CD4-positive, alpha-beta T cell treated with Interleukin-15 for 1 hour (primary cell): Measurements from ENCODE around the gene JAKMIP1.

Source experiments
- DNase-seq: peaks from one replicate; pipeline ENCODE4 v3.0.0-alpha.2; 2020

The JAKMIP1 gene

GRCh38 chr4:6200011-6200921 is at the start of gene JAKMIP1:
TSS of gene JAKMIP1 (minus strand) at chr4:6200549. CDS start at chr4:6112850, 87,699 bp downstream.
- peak; percentile 78 for DNase-seq

GRCh38 chr4:6248394-6248793 is 48.0 kb upstream of the JAKMIP1 start:
- DNase-seq, result no peak

- no peak for DNase-seq
Observed at GRCh38 chr4:6246170-6246634, 45.9 kb upstream of the JAKMIP1 start.

DNA sequence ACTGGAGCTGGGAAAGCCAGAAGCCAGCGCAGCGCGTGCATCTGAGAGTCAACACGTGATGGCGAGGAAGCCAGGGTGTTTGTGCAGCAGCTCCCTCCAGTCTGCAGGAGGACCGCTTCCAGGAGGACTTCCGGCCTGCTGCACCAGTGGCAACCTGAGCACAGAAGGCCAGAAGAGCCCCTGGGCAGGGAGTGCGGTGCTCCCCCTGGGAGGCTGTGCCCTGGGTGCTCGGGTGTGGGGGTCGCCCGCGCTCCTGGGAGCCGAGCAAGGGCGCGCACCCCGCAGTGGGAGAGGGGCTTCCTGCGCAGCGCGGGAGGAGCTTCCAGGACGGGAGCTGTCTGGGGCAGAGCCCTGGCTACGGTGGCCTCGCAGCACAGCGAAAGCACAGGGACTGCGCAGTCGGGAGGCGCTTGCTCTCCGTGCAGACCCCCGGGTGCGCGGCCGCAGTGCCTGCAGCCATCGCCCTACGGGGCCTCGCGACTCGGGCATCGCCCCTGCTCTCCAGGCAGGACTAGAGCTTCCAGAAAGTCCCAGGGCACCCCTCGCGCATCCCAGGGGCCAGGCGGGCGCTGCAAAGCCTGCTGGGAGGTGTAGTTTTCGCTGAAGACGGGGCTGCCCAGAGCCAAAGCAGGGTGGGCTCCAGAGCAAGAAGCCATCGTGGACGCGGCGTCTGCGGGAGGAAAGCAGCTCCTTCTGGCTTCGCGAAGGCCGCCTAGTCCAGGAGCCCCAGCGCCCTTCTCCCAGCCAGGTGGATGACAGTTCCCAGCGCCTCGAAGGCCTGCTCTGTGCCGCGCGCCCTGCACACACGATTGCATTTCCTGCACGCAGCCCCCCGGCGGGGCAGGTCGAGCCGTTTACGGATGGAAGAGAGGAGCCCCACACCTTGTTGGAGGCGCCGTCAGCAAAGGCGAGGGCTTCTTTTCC is 45.2 kb upstream of the JAKMIP1 start:
- no peak for DNase-seq

GRCh38 chr4:6242271-6243029 is 42.1 kb upstream of the JAKMIP1 start:
- DNase-seq, result no peak

GRCh38 chr4:6241062-6241845 is 40.9 kb upstream of the JAKMIP1 start:
- no peak for DNase-seq

DNA sequence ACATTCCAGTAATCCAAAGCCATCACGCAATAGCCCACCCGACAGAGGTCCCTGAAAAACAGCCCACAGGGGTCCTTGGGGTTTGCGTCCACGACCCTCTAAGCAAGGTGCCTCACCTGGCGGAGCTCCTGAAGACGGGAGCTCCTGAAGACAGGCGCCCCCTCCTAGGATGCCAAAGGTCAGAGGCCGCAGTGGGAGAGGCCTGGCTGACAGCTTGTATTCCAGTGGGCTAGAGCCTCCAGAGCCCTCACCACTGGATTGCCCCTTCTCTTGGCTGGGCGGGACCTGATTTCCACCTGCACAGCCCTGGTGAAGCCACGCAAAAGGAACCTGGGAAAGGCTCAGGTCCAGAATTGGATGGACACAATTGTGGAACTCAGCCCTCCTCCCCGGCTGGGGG is 39.6 kb upstream of the JAKMIP1 start:
- DNase-seq, result no peak

DNA sequence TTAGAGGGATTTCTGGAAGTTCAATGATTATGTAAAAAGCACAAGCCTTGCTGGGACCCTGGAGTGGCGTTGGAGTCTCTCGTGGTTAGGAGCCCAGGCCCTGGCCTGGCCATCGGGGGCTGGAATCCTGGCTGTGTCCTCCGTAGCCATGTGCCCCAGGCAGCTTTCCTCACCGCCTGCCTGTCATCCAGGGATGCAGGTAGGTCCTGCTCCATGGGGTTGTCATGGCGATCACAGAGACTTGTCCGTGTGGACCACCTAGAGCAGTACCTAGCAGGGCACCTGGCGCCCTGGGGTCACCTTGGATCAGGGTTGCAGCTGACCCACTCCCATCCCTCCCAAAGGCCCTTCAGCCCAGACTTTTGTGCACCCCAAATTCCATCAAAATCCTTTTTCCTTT is 39.1 kb upstream of the JAKMIP1 start:
- no peak for DNase-seq

DNA sequence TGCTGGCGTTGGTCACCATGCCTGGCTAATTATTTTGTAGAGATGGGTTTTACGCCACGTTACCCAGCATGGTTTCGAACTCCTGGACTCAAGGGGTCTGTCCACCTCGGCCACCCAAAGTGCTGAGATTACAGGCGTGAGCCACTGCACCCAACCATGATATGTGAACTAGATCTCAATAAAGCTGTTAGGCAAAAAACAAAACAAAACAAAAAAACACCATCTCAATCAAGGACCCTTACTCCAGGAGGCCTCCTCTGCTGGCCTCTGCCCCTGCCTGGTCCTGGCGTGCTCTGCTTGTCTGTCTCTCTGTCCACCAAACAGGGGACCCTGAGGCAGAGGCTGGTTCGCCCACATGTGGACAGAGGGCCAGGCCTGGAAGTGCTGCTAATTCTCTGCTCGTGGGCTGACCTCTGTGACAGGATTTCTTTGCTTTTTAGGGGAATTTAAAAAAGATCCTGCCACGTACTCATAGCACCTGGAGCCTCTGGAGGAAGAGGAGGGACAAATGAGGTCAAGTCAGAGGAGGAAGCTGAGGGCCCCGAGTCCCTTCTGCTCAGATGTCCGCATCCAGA is 36.6 kb upstream of the JAKMIP1 start:
- no peak for DNase-seq

DNA sequence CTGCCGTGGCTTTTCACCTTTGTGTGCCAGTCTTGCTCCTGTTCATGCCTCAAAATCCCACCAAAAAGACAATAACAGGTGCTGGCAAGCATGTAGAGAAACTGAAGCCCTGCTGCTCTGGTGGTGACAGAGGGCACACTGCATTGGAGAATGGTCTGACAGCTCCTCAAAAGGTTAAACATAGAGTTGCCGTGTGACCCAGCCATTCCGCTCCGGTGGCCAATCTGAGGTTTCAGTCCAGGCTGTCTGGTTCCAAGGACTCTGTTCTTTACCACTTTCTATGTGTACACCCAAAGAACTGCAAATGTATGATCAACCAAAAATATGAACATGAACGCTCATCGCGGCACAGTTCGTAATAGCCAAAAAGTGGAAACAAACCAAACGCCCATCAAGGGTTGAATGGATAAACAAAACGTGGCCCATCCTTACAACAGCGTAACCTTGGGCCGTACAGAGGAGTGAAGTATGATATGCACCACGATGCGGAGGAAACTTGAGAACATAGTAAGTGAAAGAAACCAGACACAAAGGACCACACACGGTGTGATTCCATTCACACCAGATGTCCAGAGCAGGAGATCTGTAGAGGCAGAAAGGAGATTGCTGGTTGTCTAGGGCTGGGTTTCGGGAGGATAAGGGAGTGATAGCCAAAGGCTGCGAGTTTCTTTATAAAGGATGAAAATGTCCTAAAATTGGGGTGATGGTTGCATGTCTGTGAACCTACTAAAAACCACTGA is 35.7 kb upstream of the JAKMIP1 start:
- DNase-seq, result no peak

DNA sequence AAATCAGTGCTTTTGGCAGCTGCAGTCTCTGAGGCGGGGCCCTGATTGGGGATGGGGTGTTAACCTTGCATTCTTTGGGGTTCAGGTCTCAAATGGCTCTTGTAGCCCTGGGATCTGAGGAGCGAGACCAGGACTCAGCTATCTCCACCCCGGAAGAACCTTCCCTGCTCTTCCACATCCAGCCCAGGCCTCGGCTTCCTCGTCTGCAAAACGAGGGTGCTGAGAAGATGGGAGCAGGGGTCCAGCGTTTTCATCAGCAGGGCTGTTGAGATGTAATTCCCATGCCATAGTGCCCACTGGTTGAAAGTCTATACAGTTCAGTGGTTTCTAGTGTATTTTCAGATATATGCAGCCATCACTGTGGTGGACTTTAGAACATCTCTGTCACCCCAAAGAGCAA is 34.7 kb upstream of the JAKMIP1 start:
- DNase-seq, result no peak

- no peak for DNase-seq
Observed at GRCh38 chr4:6233929-6234328, 33.6 kb upstream of the JAKMIP1 start.

DNA sequence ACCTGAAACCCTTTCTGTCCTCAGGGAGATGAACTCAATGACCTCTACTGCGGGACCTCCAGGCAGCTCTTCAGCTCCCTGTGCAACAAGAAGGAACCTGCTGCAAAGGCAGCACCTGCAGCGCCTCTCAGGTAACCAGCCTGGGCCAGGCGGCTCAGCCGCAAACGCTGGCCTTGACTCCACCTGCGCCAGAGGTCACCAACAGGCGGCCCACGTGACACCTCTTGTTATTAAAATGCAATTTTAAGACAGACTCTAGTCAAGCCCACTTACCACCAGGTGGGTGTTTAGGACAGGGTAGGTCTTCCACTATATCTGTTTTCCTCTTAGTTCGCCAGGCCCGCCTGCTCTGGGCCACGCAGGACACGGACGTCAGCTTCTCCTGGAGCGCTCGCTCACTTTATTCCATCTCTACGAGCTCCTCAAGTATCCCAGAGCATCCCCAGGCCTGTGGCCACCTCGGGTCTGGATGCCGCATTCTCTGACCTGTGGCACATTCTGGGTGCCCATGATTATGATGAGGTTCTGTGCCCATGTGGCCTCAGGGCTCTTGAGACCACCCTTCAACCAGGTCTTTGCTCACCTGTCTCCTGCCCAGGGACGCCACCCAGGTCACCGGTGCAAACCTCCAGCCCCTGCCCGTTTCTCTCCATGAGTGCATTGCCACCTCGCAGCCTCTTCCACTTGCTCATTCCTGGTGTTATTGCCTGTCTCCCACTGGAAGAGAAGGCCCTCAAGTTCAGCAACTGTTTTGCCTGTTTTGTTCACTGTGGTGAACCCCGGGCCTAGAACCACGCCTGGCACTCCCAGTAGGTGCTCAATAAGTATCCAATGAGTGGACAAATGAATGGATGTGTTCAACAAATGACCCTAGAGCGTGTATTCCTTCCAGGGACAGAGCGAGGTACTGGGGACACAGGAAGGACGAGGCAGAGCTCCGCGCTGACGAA is 32.8 kb upstream of the JAKMIP1 start:
- DNase-seq, result no peak

DNA sequence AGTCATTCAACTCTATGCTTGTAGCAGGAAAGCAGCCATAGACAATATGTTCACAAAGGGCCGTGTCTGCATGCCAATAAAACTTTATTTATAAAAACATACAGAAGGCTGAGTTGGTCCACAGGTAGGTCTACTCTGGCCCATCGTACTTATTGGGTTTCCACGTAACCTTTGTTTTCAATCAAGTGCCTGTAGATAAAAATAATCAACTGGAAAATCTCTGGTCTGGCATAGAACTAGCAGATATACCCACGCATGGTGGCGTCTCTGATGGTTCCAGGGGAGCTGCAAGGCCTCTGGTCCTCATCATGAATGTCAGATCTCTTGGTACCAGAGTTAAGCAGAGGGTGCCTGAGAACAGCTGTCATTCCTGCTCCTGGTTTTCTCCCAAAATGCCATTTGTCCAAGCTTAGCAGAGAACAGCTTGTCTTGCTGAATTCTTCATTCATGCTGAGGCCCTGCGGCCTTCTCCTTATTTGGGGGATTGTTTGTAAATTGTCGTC is 31.4 kb upstream of the JAKMIP1 start:
- no peak for DNase-seq

DNA sequence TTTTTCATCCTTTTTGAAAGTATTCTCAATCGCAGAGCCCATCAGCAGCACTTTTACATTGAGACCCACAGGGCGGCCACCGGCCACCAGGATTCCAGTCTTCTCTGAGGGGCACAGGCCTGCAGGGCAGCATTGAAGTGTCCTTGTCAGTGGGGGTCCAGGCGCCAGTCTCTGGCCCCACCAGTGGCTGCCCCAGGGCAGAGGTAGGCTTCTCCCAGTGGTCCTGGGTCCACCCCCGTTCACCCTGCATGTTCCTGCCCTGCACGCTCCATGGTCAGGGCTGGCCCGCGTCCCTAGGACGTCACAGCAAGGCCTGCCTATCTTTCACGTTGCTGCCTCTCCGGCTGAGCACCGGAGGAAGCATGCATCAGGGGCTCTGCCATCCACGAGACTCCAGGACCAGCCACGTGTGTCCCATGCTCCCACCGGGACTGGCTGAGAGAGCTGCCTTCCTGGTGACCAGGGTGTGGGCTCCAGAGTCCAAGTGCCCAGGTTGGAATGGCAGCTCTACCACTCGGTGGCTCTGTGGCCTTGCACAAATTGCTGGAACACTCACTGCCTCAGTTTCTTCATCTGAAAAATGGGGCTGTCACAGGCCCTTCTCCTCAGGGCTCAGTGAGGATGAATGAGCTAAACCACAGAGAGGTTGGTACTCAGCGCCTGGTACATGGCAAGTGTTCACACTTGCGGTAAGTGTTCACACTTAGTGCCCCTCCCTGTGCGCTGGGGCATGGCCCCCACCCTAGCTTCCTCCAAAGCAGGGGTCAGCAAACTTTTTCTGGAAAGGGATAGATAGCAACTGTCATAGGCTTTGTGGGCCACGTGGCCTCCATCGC is 30.7 kb upstream of the JAKMIP1 start:
- DNase-seq, result no peak

- no peak for DNase-seq
Observed at GRCh38 chr4:6230502-6230785, 30.1 kb upstream of the JAKMIP1 start.

GRCh38 chr4:6229671-6230501 is 29.5 kb upstream of the JAKMIP1 start:
- no peak for DNase-seq

GRCh38 chr4:6229095-6229494 is 28.7 kb upstream of the JAKMIP1 start:
- DNase-seq, result no peak
